Stimulated activated CD8-positive, alpha-beta memory T cell treated with anti-CD3 and anti-CD28 coated beads, Interleukin-2, amount 100 ng/mL, for 48 hours (primary cell): ENCODE measurements around the gene FOXA3.

ENCODE experiments used
- DNase-seq, 2 donors: peaks; one replicate each; pipeline ENCODE4 v3.0.0-alpha.2; 2020; ENCODE audit warnings: low read depth in 2 of 2

The FOXA3 gene

GRCh38 chr19:45863840-45864628 is at the start of gene FOXA3:
Gene FOXA3 (plus strand): TSS chr19:45864326. CDS start chr19:45864457, 131 bp downstream.
- peak; percentile 48 to 49 for DNase-seq

- DNase-seq, result no peak
These were observed 49.2 kb upstream of the FOXA3 start, which contains the start of gene RSPH6A for GRCh38 chr19:45814851-45815480. Gene RSPH6A (minus strand): TSS chr19:45815308. CDS start chr19:45815176, 132 bp downstream.

DNA sequence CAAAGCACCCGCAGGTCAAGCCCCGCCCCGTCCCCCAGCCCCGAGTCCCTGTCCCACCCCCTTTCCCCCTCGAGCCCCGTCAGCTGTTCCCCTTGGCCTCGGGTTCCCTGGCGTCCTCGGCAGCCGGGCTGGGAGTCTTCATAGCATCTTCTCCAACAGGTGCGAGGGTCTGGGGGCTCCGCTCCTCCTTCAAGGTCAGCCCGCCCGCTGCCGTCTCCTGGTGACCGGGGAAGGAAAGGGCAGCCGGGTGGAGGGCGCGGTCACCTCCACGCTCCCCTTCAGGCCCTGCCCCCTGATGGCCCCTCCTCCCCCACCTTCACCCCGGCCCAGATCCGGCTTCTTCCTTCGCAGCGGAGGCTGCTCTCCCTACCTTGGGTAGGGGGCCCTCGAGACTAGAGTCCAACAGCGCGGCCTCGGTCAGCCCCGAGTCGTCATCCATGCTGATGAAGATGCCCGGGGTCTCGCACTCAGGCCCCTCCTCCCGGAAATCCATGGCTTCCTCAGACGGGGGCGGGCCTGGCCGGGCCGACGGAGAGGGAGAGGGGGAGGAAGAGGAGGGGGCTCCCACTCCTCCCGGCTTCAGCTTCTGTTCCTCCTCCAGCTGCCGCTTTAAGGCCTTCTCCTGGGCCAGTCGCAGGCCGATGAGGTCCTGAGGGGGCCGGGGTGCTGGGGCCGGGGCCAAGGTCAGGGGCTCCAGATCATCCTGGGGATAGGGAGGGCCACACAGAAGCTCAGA is 48.5 kb upstream of the FOXA3 start:
- no peak for DNase-seq

- DNase-seq, result no peak
These were observed 47.7 kb upstream of the FOXA3 start for GRCh38 chr19:45816236-45817009.

DNA sequence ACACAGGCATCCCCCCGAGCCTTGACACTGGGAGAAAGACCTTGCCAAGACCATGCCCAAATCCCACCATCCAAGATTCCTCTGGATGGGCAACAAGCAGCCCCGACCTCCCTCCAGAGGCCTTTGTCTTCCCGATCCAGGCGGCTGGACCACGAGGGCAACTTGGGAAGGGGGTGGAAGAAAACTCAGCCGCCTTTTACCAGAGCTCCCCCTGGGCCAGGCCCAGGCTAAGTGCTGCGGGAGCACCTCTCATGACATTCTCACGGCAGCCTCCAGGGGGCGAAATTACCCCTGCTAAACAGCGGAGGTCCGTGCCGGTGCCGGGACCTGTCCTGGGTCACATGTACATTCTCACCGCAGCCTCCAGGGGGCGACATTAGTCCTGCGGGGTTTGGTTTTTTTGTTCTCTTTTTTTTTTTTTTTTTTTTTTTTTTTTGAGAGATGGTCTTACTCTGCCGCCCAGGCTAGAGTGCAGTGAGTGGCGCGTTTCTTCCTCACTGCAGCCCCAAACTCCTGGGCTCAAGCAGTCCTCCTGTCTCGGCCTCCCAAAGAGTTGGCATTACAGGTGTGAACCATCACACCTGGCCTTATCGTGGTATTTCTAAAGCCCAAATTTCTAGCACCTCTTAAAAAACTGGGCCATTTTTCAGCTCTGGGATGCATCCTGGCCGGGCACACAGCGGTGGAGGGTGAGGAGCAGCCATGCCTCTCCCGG is 47.0 kb upstream of the FOXA3 start:
- peak; percentile 91 to 96 for DNase-seq

DNA sequence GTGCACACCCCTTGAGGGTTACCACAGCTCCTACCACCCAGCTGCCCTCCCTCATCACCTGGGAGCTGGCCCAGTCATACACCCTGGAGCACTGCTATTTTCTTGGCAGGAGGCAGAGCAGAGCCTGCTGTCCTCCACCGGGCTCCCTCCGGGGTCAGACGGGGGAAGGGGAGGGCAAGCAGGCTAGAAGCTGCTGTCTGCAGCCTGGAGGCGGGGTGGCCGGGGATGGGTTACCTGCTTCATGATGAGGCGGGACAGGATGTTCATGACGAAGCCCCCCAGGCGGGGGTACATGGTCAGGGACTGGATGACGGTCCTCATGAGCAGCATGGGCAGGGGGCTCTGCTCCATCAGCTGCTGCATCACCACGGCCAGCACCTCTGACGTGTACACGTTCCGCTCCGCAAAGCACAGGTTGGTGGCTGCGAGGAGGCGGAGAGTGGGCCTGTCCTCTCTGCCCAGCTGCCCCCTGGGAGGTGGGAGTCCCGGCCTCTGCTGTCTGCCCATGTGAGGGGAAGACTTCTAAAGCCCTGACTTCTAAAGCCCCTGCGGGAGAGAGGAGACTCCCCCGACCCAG is 46.3 kb upstream of the FOXA3 start:
- DNase-seq, result no peak

- no peak for DNase-seq
These were observed 44.4 kb upstream of the FOXA3 start for GRCh38 chr19:45819769-45820168.

DNA sequence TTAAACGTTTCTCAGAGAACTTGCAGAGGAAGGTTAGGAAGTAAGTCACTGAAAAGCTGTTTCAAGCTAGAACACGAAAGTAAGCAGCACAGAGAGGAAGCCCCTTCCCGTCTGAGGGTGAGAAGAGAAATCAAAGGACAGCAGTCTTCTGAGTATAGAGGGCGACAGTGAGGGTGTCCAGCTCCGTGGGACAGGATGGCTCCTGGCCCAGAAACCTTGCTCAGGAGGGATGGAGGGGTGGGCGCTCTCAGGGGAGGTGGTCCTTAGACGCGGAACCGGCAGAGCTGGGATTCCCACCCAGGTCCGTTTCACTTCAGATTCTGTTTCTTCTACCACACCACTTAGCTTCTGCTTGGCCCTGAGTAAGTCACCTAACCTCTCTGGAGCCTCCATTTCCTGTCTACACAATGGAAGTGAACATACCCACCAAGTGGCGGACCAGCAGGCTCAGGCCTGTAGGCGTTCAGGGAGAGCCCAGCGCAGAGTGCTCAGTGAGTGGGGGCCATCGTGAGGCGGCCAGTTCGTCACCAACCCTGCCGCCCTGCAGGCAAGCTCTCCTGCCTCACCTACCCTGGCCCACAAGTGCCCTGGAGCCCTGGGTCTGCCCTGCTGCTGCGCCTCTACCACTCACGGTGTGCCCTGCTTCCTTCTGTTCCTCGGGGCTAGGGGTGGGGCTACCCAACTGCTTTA is 43.6 kb upstream of the FOXA3 start:
- DNase-seq, result no peak

DNA sequence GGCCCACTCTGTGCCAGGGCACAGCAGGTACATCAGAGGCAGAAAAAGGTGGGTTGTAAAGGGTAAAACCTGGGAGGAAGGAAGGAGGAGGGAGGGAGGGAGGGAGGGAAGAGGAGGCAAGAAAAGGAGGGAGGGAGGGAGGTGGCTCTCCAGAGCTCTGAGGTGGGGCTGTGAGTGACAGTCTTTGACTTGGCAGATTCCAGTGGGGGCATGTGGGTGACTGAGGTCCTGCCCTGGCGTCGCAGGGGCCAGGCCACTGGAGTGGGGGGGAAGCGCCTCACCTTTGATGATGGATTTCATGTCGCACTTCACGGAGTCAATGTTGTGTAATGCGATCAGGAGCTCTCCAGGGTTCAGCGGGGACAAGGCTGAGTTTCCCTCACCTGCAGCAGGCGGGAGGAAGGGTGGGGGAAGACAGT is 43.0 kb upstream of the FOXA3 start:
- DNase-seq, result no peak

DNA sequence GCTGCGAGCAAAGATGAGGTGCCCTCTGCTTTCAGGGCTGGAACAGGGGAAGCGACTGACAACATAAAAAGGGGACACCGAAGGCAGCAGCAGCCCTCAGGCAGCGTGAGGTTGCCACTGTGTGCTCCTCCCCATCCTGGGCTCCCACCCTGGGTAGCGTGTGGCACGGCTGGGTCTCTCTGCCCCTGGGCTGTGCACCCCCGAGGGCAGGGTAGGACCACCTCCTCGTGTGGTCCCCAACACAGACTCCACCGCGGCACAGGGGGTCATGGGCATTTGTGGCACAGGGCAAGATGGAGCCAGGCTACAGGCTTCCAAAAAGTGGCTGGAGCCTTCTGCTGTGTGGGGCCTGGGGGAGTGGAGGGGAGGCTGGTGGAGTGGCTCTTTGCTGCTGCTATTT is 42.6 kb upstream of the FOXA3 start:
- no peak for DNase-seq

DNA sequence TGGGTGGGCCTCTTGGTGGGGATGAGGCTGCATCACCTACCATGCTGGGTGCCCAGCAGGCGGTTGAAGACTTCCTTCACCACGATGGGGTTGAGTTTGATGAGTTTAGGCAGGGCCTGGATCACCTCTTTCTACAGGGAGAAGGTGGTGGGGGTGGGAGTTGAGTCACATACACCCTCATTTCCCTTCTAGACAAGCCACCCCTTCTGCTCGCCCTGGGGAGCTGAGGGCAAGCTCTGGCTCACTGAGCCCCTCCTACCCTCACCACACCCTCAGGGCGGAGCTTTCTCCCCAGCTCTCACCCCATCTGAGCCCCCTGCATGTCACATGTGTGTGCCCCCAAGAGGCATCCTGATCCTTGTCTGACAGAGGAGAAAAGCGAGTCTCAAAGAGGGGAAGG is 41.4 kb upstream of the FOXA3 start:
- DNase-seq, result no peak

DNA sequence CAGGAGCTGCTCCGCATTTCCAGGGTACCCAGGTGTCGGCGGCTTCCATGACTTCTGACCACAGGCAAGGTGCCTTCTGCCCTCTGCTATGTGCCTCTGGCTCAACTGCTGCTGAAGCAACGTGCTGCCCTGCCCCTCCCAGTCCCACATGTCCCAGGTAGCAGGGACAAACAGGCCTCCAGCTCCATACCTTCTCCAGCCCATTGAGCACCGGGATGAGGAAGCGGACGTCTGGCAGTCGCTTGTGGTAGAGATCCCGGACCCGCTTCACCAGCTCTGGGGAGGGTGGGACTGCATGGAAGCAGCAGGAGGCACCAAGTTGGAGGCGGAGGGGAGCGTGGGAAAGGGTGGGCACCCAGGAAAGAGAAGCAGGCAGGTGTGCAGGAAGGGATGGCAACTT is 40.9 kb upstream of the FOXA3 start:
- DNase-seq, result no peak

GRCh38 chr19:45824041-45824471 is 40.1 kb upstream of the FOXA3 start:
- DNase-seq, result no peak

- no peak for DNase-seq
These were observed 39.4 kb upstream of the FOXA3 start for GRCh38 chr19:45824531-45825262.

DNA sequence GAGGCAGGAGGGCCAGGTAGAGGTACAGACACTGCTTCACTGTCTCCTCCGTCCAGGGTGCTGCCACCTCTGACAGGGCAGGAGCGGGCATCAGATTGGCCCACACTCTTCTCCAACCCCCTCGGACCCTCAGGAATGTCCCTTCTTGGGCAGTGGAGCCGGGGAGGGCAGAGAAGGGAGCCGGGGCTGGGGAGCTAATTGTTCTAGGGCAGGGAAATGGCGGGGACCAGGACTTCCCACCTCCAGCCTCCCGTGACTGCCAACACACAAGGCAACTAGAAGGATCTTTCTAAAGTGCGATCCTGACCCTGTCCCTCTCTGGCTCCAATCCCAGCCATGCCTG is 38.9 kb upstream of the FOXA3 start:
- DNase-seq, result no peak

- DNase-seq, result no peak
These were observed 37.9 kb upstream of the FOXA3 start for GRCh38 chr19:45825917-45826893.

DNA sequence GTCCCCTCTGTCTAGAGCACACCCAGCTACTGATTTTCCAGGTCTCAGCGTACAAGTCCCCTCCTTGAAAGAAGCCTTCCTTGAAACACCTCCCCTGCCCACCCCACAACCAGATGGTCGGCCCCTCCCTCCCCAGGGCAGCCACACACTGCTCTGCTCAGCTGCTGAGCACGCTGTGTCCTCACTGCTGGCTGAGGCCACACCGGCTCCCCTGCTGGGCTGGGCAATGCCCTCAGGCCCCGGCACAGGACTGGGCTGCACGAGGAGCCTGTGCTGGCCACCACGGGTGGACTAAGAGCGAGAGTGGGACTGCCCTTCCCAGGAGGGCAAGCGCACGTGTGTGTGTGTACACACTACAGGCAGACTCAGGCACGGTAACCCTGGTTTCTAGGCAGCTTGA is 37.2 kb upstream of the FOXA3 start:
- no peak for DNase-seq

DNA sequence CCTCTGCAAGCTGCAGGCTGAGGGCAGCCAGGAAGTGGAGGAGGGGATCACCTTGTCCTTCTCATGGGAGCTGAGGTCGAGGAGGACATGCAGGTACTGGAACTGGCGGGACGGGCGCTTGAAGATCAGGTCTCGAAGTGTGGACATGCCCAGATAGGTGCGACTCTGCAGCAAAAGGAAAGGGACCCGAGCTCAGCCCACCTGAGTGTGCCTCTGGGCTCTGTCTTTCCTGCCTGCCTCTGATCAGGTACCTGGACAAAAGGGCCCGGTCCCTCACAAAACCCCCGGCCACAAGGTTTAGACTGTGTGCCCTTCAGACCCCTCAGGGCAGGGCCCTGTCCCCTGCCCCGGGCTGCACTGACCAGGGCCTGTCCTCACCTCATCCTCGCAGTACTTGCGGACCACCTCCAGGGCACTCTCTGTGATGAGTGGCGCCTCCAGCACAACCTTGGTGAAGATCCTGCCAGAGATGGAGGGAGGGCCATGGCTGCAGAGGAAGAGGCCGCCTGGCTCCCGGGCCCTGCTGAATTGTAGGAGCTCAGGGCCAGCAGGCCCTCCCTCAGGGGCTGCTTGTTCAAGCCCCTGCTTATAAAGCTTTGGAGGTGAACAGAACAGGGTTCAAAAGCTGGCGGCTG is 36.5 kb upstream of the FOXA3 start:
- DNase-seq, result no peak
